ENCODE measurements around the gene TWIST2. TPM values are rescaled to one million over a fixed set of nuclear protein-coding genes. Genes with fewer than 3 reads are reported as not detected.

Gene TWIST2
- total RNA-seq, 2 donors from 2014 or later, result 7.5 to 40.5 TPM

GRCh38 chr2:238903141-238903540 lies 55.3 kb downstream of the TWIST2 start:
- WGBS, 2 donors, result 89 to 93% methylated on average over 2 of the region's 2 CpGs
- no peak for ATAC-seq
- Histone ChIP-seq H3K9me3 (no peaks in the 10 kb centered on the region), H3K4me1 (no peaks in the 10 kb centered on the region), H3K27me3 (no peaks in the 10 kb centered on the region), H3K36me3 (replicated peaks in 1 of 2; ENCODE audit: insufficient read depth in 1 of 2, low read depth in 2 of 2) (no peaks in the 10 kb centered on the region), H3K4me3 (no peak overlapping the region), H3K27ac (no peak overlapping the region)
- TF ChIP-seq CTCF (IDR thresholded peaks at IDR 0.05) (no peak), POLR2A (IDR thresholded peaks at IDR 0.05) (no peak)
- intact Hi-C loops (cut with DNase I), result no loop called here
- no peak for DNase-seq

GRCh38 chr2:238904177-238904576 lies 56.3 kb downstream of the TWIST2 start:
- ATAC-seq, result no peak
- Histone ChIP-seq H3K27ac (no peak overlapping the region), H3K4me3 (no peak overlapping the region), H3K9me3 (no peaks in the 10 kb centered on the region), H3K27me3 (no peaks in the 10 kb centered on the region), H3K4me1 (no peaks in the 10 kb centered on the region), H3K36me3 (replicated peaks in 1 of 2; ENCODE audit: insufficient read depth in 1 of 2, low read depth in 2 of 2) (no peaks in the 10 kb centered on the region)
- TF ChIP-seq POLR2A (IDR thresholded peaks at IDR 0.05), result no peak
- no peak for TF ChIP-seq CTCF (IDR thresholded peaks at IDR 0.05)
- 68 to 77% methylated on average over 3 of the region's 3 CpGs for WGBS, 2 donors
- DNase-seq, result no peak
- intact Hi-C loops (cut with DNase I), result no loop called here

- Histone ChIP-seq H3K9me3 (no peaks in the 10 kb centered on the region), H3K4me3 (no peak overlapping the region), H3K27me3 (no peaks in the 10 kb centered on the region), H3K4me1 (no peaks in the 10 kb centered on the region), H3K27ac (no peak overlapping the region), H3K36me3 (replicated peaks in 1 of 2; ENCODE audit: insufficient read depth in 1 of 2, low read depth in 2 of 2) (no peaks in the 10 kb centered on the region)
- intact Hi-C loops (cut with DNase I), result no loop called here
- no peak for ATAC-seq
- no peak for DNase-seq
- WGBS, 2 donors, result 72 to 78% methylated on average over 3 of the region's 3 CpGs
- TF ChIP-seq CTCF (IDR thresholded peaks at IDR 0.05) (no peak), POLR2A (IDR thresholded peaks at IDR 0.05) (no peak)
These were observed 56.8 kb downstream of the TWIST2 start for GRCh38 chr2:238904716-238905115.

- H3K9me3 ChIP-seq, result no peaks in the 10 kb centered on the region
- H3K27ac ChIP-seq, result no peak overlapping the region
- H3K4me1 ChIP-seq, result no peaks in the 10 kb centered on the region
- DNase-seq (no peak), ATAC-seq (no peak)
- intact Hi-C loops (cut with DNase I), result no loop called here
- no peaks in the 10 kb centered on the region for H3K27me3 ChIP-seq
- H3K36me3 ChIP-seq (replicated peaks in 1 of 2; ENCODE audit: insufficient read depth in 1 of 2, low read depth in 2 of 2), result no peaks in the 10 kb centered on the region
- 49 to 58% methylated on average over 4 to 13 of the region's 13 CpGs for WGBS, 2 donors
- TF ChIP-seq POLR2A (IDR thresholded peaks at IDR 0.05), result no peak
- H3K4me3 ChIP-seq, result no peak overlapping the region
These were observed 57.3 kb downstream of the TWIST2 start for GRCh38 chr2:238905224-238905623.

GRCh38 chr2:238905644-238906043 lies 57.8 kb downstream of the TWIST2 start:
- ATAC-seq, result no peak
- Histone ChIP-seq H3K36me3 (replicated peaks in 1 of 2; ENCODE audit: insufficient read depth in 1 of 2, low read depth in 2 of 2) (no peaks in the 10 kb centered on the region), H3K27me3 (no peaks in the 10 kb centered on the region), H3K9me3 (no peaks in the 10 kb centered on the region), H3K27ac (no peak overlapping the region), H3K4me1 (no peaks in the 10 kb centered on the region), H3K4me3 (no peak overlapping the region)
- TF ChIP-seq POLR2A (IDR thresholded peaks at IDR 0.05) (no peak), CTCF (IDR thresholded peaks at IDR 0.05) (no peak)
- DNase-seq, result no peak
- 76 to 82% methylated on average over 28 of the region's 28 CpGs for WGBS, 2 donors
- intact Hi-C loops (cut with DNase I), result no loop called here
